ENCODE measurements around the gene MRPS2. TPM values are rescaled to one million over a fixed set of nuclear protein-coding genes. Genes with fewer than 3 reads are reported as not detected.

MRPS2 gene
- total RNA-seq, 1 experiment from 2014 or later = 81.0 TPM

DNA sequence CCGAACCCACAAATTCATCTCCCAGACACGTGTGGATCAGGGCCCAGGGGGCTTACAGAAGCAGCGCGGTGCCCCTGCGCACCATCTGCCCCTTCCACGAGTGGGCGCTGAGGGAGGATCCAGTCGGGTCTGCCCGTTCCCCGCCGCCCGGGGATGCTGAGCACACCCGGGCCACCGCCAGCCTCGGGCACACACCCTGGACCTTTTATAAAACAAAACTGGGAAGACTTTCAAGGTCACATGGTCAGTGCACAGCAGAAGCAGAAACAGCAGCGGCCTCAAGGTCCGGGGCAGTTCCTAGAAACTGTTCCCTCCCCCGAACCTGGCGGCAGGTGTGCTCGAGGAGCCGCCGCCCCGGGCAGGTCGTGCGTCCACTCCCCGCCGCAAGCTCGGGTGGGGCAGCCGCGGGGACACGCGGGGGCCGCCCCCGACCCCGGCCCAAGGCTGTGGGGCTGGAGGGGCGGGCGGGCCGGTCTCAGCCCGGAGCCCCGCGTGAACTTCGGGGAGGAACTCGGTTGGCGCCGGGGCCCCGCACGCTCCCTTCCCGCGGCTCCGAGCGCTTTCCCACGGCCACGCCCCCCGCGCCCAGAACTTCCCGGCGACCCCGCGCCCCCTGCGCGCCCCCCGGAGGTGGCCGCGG lies 21.5 kb upstream of the MRPS2 start:
- Histone ChIP-seq H2AFZ (ENCODE audit: low read length) (no peak overlapping the region), H3K79me1 (ENCODE audit: insufficient read depth, low read depth, low read length, poor library complexity, severe bottlenecking) (peaks cover 3% of the 10 kb centered on the region), H3K9ac (ENCODE audit: extremely low read depth, insufficient read length, low read length) (no peak overlapping the region), H3K79me2 (ENCODE audit: insufficient read depth, low read length) (no peaks in the 10 kb centered on the region; the same call in 1 of the 2 replicates), H3K9me3 (ENCODE audit: control insufficient read depth, low read depth, low read length) (no peaks in the 10 kb centered on the region), H3T11ph (ENCODE audit: low read length) (no peak overlapping the region), H2BK20ac (ENCODE audit: low read depth, low read length, poor library complexity, severe bottlenecking) (no peak overlapping the region), H4K8ac (replicated peaks; ENCODE audit: insufficient read length, low read depth, low read length) (no peak overlapping the region), H3K14ac (ENCODE audit: insufficient read depth, low read length) (no peak overlapping the region), H3K4ac (ENCODE audit: low read depth, low read length) (no peak overlapping the region), H4K91ac (ENCODE audit: insufficient read length, low read depth, low read length) (no peak overlapping the region), H3K27ac (ENCODE audit: insufficient read length, low read depth, low read length) (no peak overlapping the region), H2BK15ac (ENCODE audit: low read depth, low read length) (no peak overlapping the region), H2BK12ac (ENCODE audit: insufficient read length, low read depth, low read length) (no peak overlapping the region), H2BK5ac (ENCODE audit: insufficient read length, low read length) (no peak overlapping the region), H3K4me1 (ENCODE audit: insufficient read depth, low read length) (no peaks in the 10 kb centered on the region; the same call in 1 of the 2 replicates), H2AK5ac (ENCODE audit: insufficient read length, low read length) (no peak overlapping the region), H3K4me2 (ENCODE audit: insufficient read depth, insufficient read length, low read length) (peak overlapping the region; percentile 42), H3K18ac (ENCODE audit: insufficient read length, low read depth, low read length) (no peak overlapping the region), H3K23ac (ENCODE audit: insufficient read length, low read depth, low read length) (no peak overlapping the region), H4K5ac (ENCODE audit: insufficient read length, low read depth, low read length) (no peak overlapping the region), H3K56ac (ENCODE audit: insufficient read length, low read depth, low read length) (no peak overlapping the region), H3K23me2 (ENCODE audit: insufficient read length, low read depth, low read length, poor library complexity, severe bottlenecking) (peaks cover 6% of the 10 kb centered on the region), H2BK120ac (ENCODE audit: low read depth, low read length, poor library complexity, severe bottlenecking) (no peak overlapping the region), H4K20me1 (ENCODE audit: control insufficient read depth, insufficient read depth, insufficient read length) (no peaks in the 10 kb centered on the region), H3K27me3 (ENCODE audit: insufficient read depth, low read length) (no peaks in the 10 kb centered on the region)
- peaks cover 2 to 19% (median 15%) of the 10 kb centered on the region in 3 experiments; a peak in 6 of 7 replicates for H3K36me3 Mint-ChIP-seq (ENCODE audit: insufficient read depth in 1 of 3, low read depth in 3 of 3)
- DNase-seq = peak; percentile 54
- no peaks in the 10 kb centered on the region; the same call in none of the 2 replicates for H3K27me3 Mint-ChIP-seq (ENCODE audit: low read depth)
- no CpG with 5 or more reads among the region's 64 CpGs for WGBS (ENCODE audit: extremely low coverage, insufficient read length, low lambda C conversion rate)
- TF ChIP-seq, protein P1, sequence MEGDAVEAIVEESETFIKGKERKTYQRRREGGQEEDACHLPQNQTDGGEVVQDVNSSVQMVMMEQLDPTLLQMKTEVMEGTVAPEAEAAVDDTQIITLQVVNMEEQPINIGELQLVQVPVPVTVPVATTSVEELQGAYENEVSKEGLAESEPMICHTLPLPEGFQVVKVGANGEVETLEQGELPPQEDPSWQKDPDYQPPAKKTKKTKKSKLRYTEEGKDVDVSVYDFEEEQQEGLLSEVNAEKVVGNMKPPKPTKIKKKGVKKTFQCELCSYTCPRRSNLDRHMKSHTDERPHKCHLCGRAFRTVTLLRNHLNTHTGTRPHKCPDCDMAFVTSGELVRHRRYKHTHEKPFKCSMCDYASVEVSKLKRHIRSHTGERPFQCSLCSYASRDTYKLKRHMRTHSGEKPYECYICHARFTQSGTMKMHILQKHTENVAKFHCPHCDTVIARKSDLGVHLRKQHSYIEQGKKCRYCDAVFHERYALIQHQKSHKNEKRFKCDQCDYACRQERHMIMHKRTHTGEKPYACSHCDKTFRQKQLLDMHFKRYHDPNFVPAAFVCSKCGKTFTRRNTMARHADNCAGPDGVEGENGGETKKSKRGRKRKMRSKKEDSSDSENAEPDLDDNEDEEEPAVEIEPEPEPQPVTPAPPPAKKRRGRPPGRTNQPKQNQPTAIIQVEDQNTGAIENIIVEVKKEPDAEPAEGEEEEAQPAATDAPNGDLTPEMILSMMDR (conservative IDR thresholded peaks at IDR 0.05) = no peak; the same call in 1 of the 3 replicates
- H3K4me3 Mint-ChIP-seq = peak overlapping the region; percentile 73 to 87
- H3K4me1 Mint-ChIP-seq = peaks cover 8 to 17% of the 10 kb centered on the region in 2 experiments
- H3K9me3 Mint-ChIP-seq = no peaks in the 10 kb centered on the region; a peak in 1 of 5 replicates
- H3K27ac Mint-ChIP-seq = peak overlapping the region in 1 of 3 experiments; percentile 44; a peak in 1 of 7 replicates

Measured in H9 (cell line).